HG03139 (cell line): ENCODE results near the gene DHTKD1.
A peak's percentile ranks its signal among the peaks of the same experiment; 100 is the strongest.

Experiments
- ATAC-seq: cut with Tn5 transposase; IDR thresholded peaks from one replicate; pipeline ENCODE4 v1.9.1; 2021; ENCODE audit not compliant: unreplicated experiment

DHTKD1 gene

GRCh38 chr10:12068449-12069269 lies at the start of gene DHTKD1:
Gene DHTKD1, plus strand, starts transcription at chr10:12068954. Its CDS starts 80 bp downstream, at chr10:12069034.
- peak; percentile 98 for ATAC-seq

- no peak for ATAC-seq
These were observed 49.3 kb upstream of the DHTKD1 start for GRCh38 chr10:12019283-12019971.

- ATAC-seq = no peak
These were observed 48.2 kb upstream of the DHTKD1 start for GRCh38 chr10:12020574-12020973.

- no peak for ATAC-seq
These were observed 46.0 kb upstream of the DHTKD1 start for GRCh38 chr10:12022580-12023257.

- ATAC-seq = no peak
These were observed 43.2 kb upstream of the DHTKD1 start for GRCh38 chr10:12025591-12025990.

GRCh38 chr10:12027539-12027938 lies 41.2 kb upstream of the DHTKD1 start:
- ATAC-seq = peak; percentile 99

- ATAC-seq = no peak
These were observed 37.4 kb upstream of the DHTKD1 start for GRCh38 chr10:12031404-12031803.

GRCh38 chr10:12036073-12036655 lies 32.6 kb upstream of the DHTKD1 start:
- ATAC-seq = no peak

GRCh38 chr10:12041766-12042408 lies 26.9 kb upstream of the DHTKD1 start:
- ATAC-seq = no peak

GRCh38 chr10:12042409-12042796 lies 26.4 kb upstream of the DHTKD1 start:
- ATAC-seq = peak; percentile 2

- peak; percentile 57 for ATAC-seq
These were observed 25.7 kb upstream of the DHTKD1 start, which contains the start of gene UPF2 for GRCh38 chr10:12042797-12043651. Gene UPF2, minus strand, starts transcription at chr10:12042809. Its CDS starts 7,386 bp downstream, at chr10:12035423.

- no peak for ATAC-seq
These were observed 23.2 kb upstream of the DHTKD1 start for GRCh38 chr10:12045596-12045995.

- ATAC-seq = no peak
These were observed 20.2 kb upstream of the DHTKD1 start for GRCh38 chr10:12048547-12048946.

- no peak for ATAC-seq
These were observed 18.2 kb upstream of the DHTKD1 start for GRCh38 chr10:12050528-12050927.

GRCh38 chr10:12051241-12051640 lies 17.5 kb upstream of the DHTKD1 start:
- ATAC-seq = no peak

GRCh38 chr10:12055732-12056131 lies 13.0 kb upstream of the DHTKD1 start:
- no peak for ATAC-seq

GRCh38 chr10:12056748-12057147 lies 12.0 kb upstream of the DHTKD1 start:
- no peak for ATAC-seq

GRCh38 chr10:12061124-12061523 lies 7.6 kb upstream of the DHTKD1 start:
- no peak for ATAC-seq

GRCh38 chr10:12062754-12063482 lies 5.8 kb upstream of the DHTKD1 start:
- no peak for ATAC-seq
